AG04450 (cell line): Measurements from ENCODE around the gene OAS2. TPM values are rescaled to one million over a fixed set of nuclear protein-coding genes. Genes with fewer than 3 reads are reported as not detected.

Experiments
- CTCF ChIA-PET: fragments of 300-600, 350-600 bp; formaldehyde crosslinking; extraction: SDS; loops from one replicate; lab custom pipeline; 2022; ENCODE audit warnings: antibody characterized with exemption, inconsistent platforms; lab: Charles Lee
- POLR2A ChIA-PET: fragments of 350-600 bp; formaldehyde crosslinking; extraction: SDS; loops from one replicate; lab custom pipeline; 2021; ENCODE audit warnings: antibody characterized with exemption, inconsistent platforms; lab: Yijun Ruan, JAX
- DNase-seq: peaks from one replicate; pipeline ENCODE4 v3.0.0-alpha.2; 2011; ENCODE audit warnings: low read depth, low spot score
- H3K27ac ChIP-seq: one replicate; pipeline ENCODE4 v1.5.1; 2012; ENCODE audit warnings: low read depth, low read length, control low read depth
- H3K27me3 ChIP-seq: one replicate; pipeline ENCODE4 v1.6.0; 2012; ENCODE audit warnings: low read length; ENCODE audit not compliant: control insufficient read depth, insufficient read depth
- H3K4me3 ChIP-seq: 2 replicates; pipeline ENCODE4 v1.5.1; 2011; ENCODE audit warnings: mild to moderate bottlenecking, low read depth, low read length, control low read depth
- H3K9me3 ChIP-seq: 2 replicates; pipeline ENCODE4 v1.5.1; 2012; ENCODE audit warnings: low read length; ENCODE audit not compliant: control insufficient read depth, insufficient read depth
- CTCF ChIP-seq: IDR thresholded peaks from 2 replicates; pipeline ENCODE4 v1.5.1; 2011; ENCODE audit warnings: low read depth, low read length, control low read depth, inconsistent platforms
- polyA plus RNA-seq: library from polyadenylated mRNA; depleted of rRNA; stranded (reverse); fragments of >200 nt; gene quantifications from 2 replicates; pipeline ENCODE4 v1.2.3, GENCODE V29; 2011

Gene OAS2
- polyA plus RNA-seq, 1 experiment: 0.12 TPM

- H3K27ac ChIP-seq: no peak overlapping the region
- no peak for DNase-seq
- CTCF ChIA-PET: interaction anchor here (0.9 to 2.0 kb wide), 2 partner anchors 14 to 41 kb away, joined by 3 to 9 read pairs; no protein-coding TSS in a partner anchor
- H3K27me3 ChIP-seq: peaks cover 6% of the 10 kb centered on the region
- no peaks in the 10 kb centered on the region for H3K9me3 ChIP-seq
- no peak for TF ChIP-seq CTCF
- POLR2A ChIA-PET: no interaction called here
- H3K4me3 ChIP-seq: no peak overlapping the region
These were observed 28.3 kb downstream of the OAS2 start for GRCh38 chr12:113006641-113007040.

- no peak for TF ChIP-seq CTCF
- H3K27me3 ChIP-seq: peaks cover 6% of the 10 kb centered on the region
- no peak for DNase-seq
- no peak overlapping the region for H3K27ac ChIP-seq
- ChIA-PET CTCF (interaction anchor here (2.0 kb wide), 1 partner anchor 14 kb away, joined by 9 read pairs; no protein-coding TSS in a partner anchor), POLR2A (no interaction called here)
- no peaks in the 10 kb centered on the region for H3K9me3 ChIP-seq
- H3K4me3 ChIP-seq: no peak overlapping the region
These were observed 28.8 kb downstream of the OAS2 start for GRCh38 chr12:113007166-113007565.

- H3K4me3 ChIP-seq: no peak overlapping the region
- H3K27ac ChIP-seq: no peak overlapping the region
- H3K27me3 ChIP-seq: no peaks in the 10 kb centered on the region
- H3K9me3 ChIP-seq: no peaks in the 10 kb centered on the region
- ChIA-PET POLR2A (no interaction called here), CTCF (interaction anchor here (0.6 to 2.4 kb wide), 2 partner anchors 18 to 21 kb away, joined by 3 to 6 read pairs; no protein-coding TSS in a partner anchor)
- DNase-seq: no peak
- TF ChIP-seq CTCF: no peak
These were observed 32.4 kb downstream of the OAS2 start for GRCh38 chr12:113010701-113011100.

- no peak for TF ChIP-seq CTCF
- POLR2A ChIA-PET: no interaction called here
These were observed 36.2 kb downstream of the OAS2 start for GRCh38 chr12:113014565-113014964.

GRCh38 chr12:113016796-113017195 lies 38.5 kb downstream of the OAS2 start:
- ChIA-PET POLR2A (no interaction called here), CTCF (no interaction called here)
- Histone ChIP-seq H3K27ac (no peak overlapping the region), H3K4me3 (no peak overlapping the region), H3K9me3 (no peaks in the 10 kb centered on the region), H3K27me3 (no peaks in the 10 kb centered on the region)
- TF ChIP-seq CTCF: no peak
- DNase-seq: no peak

More at GRCh38 chr12:113014565-113014964, 36.2 kb downstream of the OAS2 start:
- CTCF ChIA-PET: interaction anchor here (1.0 kb wide), 1 partner anchor 34 kb away, joined by 4 read pairs; no protein-coding TSS in a partner anchor
- no peaks in the 10 kb centered on the region for H3K27me3 ChIP-seq
- DNase-seq: no peak
- no peak overlapping the region for H3K27ac ChIP-seq
- no peaks in the 10 kb centered on the region for H3K9me3 ChIP-seq
- no peak overlapping the region for H3K4me3 ChIP-seq
